Amniotic epithelial cell (primary cell): Measurements from ENCODE around the gene OR6Q1.
A peak's percentile ranks its signal among the peaks of the same experiment; 100 is the strongest.

Source experiments
- DNase-seq: peaks from one replicate; pipeline ENCODE4 v3.0.0-alpha.2; 2010; ENCODE audit warnings: low read depth

OR6Q1 gene

GRCh38 chr11:58058276-58059006, 27.7 kb downstream of the OR6Q1 start:
- no peak for DNase-seq

- peak; percentile 97 for DNase-seq
Measured at GRCh38 chr11:58059007-58059350, 28.2 kb downstream of the OR6Q1 start.

GRCh38 chr11:58060535-58060934, 29.8 kb downstream of the OR6Q1 start:
- DNase-seq, result no peak

- peak; percentile 41 for DNase-seq
Measured at GRCh38 chr11:58060939-58061672, 30.4 kb downstream of the OR6Q1 start.

- DNase-seq, result peak; percentile 83
Measured at GRCh38 chr11:58061813-58062212, 31.1 kb downstream of the OR6Q1 start.

- no peak for DNase-seq
Measured at GRCh38 chr11:58067685-58068084, 36.9 kb downstream of the OR6Q1 start.

GRCh38 chr11:58068655-58069054, 37.9 kb downstream of the OR6Q1 start:
- no peak for DNase-seq

- no peak for DNase-seq
Measured at GRCh38 chr11:58070585-58070984, 39.8 kb downstream of the OR6Q1 start.

- DNase-seq, result peak; percentile 92
Measured at GRCh38 chr11:58075781-58076180, 45.0 kb downstream of the OR6Q1 start.
